Measurements from ENCODE around the gene ZNF454. TPM values are rescaled to one million over a fixed set of nuclear protein-coding genes. Genes with fewer than 3 reads are reported as not detected.

The ZNF454 gene
- total RNA-seq, 2 donors from 2014 or later = 4.7 to 5.9 TPM

GRCh38 chr5:178993236-178993765 is 52.3 kb downstream of the ZNF454 start:
- no peak for DNase-seq (ENCODE audit: low spot score)
- H3K9me3 ChIP-seq = no peaks in the 10 kb centered on the region
- 83% methylated on average over 20 of the region's 20 CpGs for WGBS
- H3K36me3 ChIP-seq = no peaks in the 10 kb centered on the region
- intact Hi-C loops (cut with DNase I) = no loop called here
- no peak overlapping the region for H3K27ac ChIP-seq
- H3K4me3 ChIP-seq = no peak overlapping the region
- TF ChIP-seq CTCF (IDR thresholded peaks at IDR 0.05) (no peak), POLR2A (IDR thresholded peaks at IDR 0.05) (no peak), POLR2AphosphoS5 (IDR thresholded peaks at IDR 0.05) (no peak)
- H3K27me3 ChIP-seq (replicated peaks; ENCODE audit: insufficient read depth) = peaks cover 2% of the 10 kb centered on the region
- no peaks in the 10 kb centered on the region for H3K4me1 ChIP-seq (replicated peaks)

GRCh38 chr5:178993955-178994579 is 53.1 kb downstream of the ZNF454 start:
- H3K36me3 ChIP-seq = no peaks in the 10 kb centered on the region
- H3K27ac ChIP-seq = no peak overlapping the region
- peaks cover 2% of the 10 kb centered on the region for H3K27me3 ChIP-seq (replicated peaks; ENCODE audit: insufficient read depth)
- no peak for TF ChIP-seq POLR2A (IDR thresholded peaks at IDR 0.05)
- no peak for TF ChIP-seq POLR2AphosphoS5 (IDR thresholded peaks at IDR 0.05)
- no peak for TF ChIP-seq CTCF (IDR thresholded peaks at IDR 0.05)
- intact Hi-C loops (cut with DNase I) = no loop called here
- H3K9me3 ChIP-seq = no peaks in the 10 kb centered on the region
- DNase-seq (ENCODE audit: low spot score) = no peak
- no peak overlapping the region for H3K4me3 ChIP-seq
- WGBS = 26% methylated on average over 39 of the region's 53 CpGs
- no peaks in the 10 kb centered on the region for H3K4me1 ChIP-seq (replicated peaks)

GRCh38 chr5:178994580-178995340 is 53.8 kb downstream of the ZNF454 start, which contains the start of gene GRM6:
Gene GRM6, minus strand, starts transcription at chr5:178995320. Its CDS starts 376 bp downstream, at chr5:178994944.
- peaks cover 2% of the 10 kb centered on the region for H3K27me3 ChIP-seq (replicated peaks; ENCODE audit: insufficient read depth)
- H3K4me3 ChIP-seq = no peak within 1 kb of the TSS
- H3K4me1 ChIP-seq (replicated peaks) = no peaks in the 10 kb centered on the region
- no peak within 1 kb of the TSS for H3K27ac ChIP-seq
- H3K36me3 ChIP-seq = no peaks in the 10 kb centered on the region
- intact Hi-C loops (cut with DNase I) = no loop called here
- DNase-seq (ENCODE audit: low spot score) = no peak
- 2% methylated on average over 82 of the region's 97 CpGs for WGBS
- H3K9me3 ChIP-seq = no peaks in the 10 kb centered on the region
- no peak for TF ChIP-seq POLR2AphosphoS5 (IDR thresholded peaks at IDR 0.05)
- TF ChIP-seq CTCF (IDR thresholded peaks at IDR 0.05) = no peak
- TF ChIP-seq POLR2A (IDR thresholded peaks at IDR 0.05) = no peak

- Histone ChIP-seq H3K4me3 (no peak overlapping the region), H3K27me3 (replicated peaks; ENCODE audit: insufficient read depth) (peaks cover 2% of the 10 kb centered on the region), H3K4me1 (replicated peaks) (no peaks in the 10 kb centered on the region), H3K27ac (no peak overlapping the region), H3K36me3 (no peaks in the 10 kb centered on the region), H3K9me3 (no peaks in the 10 kb centered on the region)
- TF ChIP-seq CTCF (IDR thresholded peaks at IDR 0.05) (no peak), POLR2AphosphoS5 (IDR thresholded peaks at IDR 0.05) (no peak), POLR2A (IDR thresholded peaks at IDR 0.05) (no peak)
- DNase-seq (ENCODE audit: low spot score) = no peak
- intact Hi-C loops (cut with DNase I) = no loop called here
- 13% methylated on average over 6 of the region's 6 CpGs for WGBS
Measured at GRCh38 chr5:178995341-178995690, 54.3 kb downstream of the ZNF454 start.
